GM18870 (cell line): Measurements from ENCODE around the gene IHH.

Source experiments
- ATAC-seq: cut with Tn5 transposase; IDR thresholded peaks from one replicate; pipeline ENCODE4 v1.9.1; 2021; ENCODE audit warnings: moderate library complexity; ENCODE audit not compliant: unreplicated experiment

Gene IHH

GRCh38 chr2:219078126-219078525, 17.4 kb upstream of the IHH start:
- no peak for ATAC-seq

- ATAC-seq, result no peak
These were observed 15.5 kb upstream of the IHH start for GRCh38 chr2:219076253-219076652.

- no peak for ATAC-seq
These were observed 12.8 kb upstream of the IHH start for GRCh38 chr2:219073413-219074129.

GRCh38 chr2:219072741-219073250, 12.1 kb upstream of the IHH start:
- ATAC-seq, result no peak

- ATAC-seq, result no peak
These were observed 10.6 kb upstream of the IHH start for GRCh38 chr2:219071131-219071816.

- ATAC-seq, result no peak
These were observed 4.8 kb upstream of the IHH start for GRCh38 chr2:219065484-219065883.

GRCh38 chr2:219062081-219062480, 1.4 kb upstream of the IHH start:
- ATAC-seq, result no peak

GRCh38 chr2:219059725-219060682, 717 bp downstream of the IHH start:
- no peak for ATAC-seq

- ATAC-seq, result no peak
These were observed 1.4 kb downstream of the IHH start for GRCh38 chr2:219059375-219059724.

GRCh38 chr2:219058541-219059374, 2.0 kb downstream of the IHH start:
- no peak for ATAC-seq

- ATAC-seq, result no peak
These were observed 2.8 kb downstream of the IHH start for GRCh38 chr2:219057709-219058540.

- ATAC-seq, result no peak
These were observed 3.6 kb downstream of the IHH start for GRCh38 chr2:219056896-219057708.

GRCh38 chr2:219056176-219056895, 4.4 kb downstream of the IHH start:
- no peak for ATAC-seq

GRCh38 chr2:219054956-219055903, 5.5 kb downstream of the IHH start:
- no peak for ATAC-seq

GRCh38 chr2:219049282-219049681, 11.4 kb downstream of the IHH start:
- no peak for ATAC-seq

GRCh38 chr2:219045937-219046550, 14.7 kb downstream of the IHH start:
- no peak for ATAC-seq

- ATAC-seq, result no peak
These were observed 18.0 kb downstream of the IHH start for GRCh38 chr2:219042750-219043149.
